Large intestine (tissue), 3 donors: ENCODE data around the gene FYN. TPM values are rescaled to one million over a fixed set of nuclear protein-coding genes. Genes with fewer than 3 reads are reported as not detected.

Experiments
- DNase-seq, 2 donors: peaks; one replicate each; pipeline versions ENCODE4 v3.0.0 to v3.0.0-alpha.2; 2013
- H3K27ac ChIP-seq: one replicate; pipeline ENCODE4 v1.5.1; 2013; ENCODE audit warnings: low read length
- H3K27me3 ChIP-seq: 2 replicates; pipeline ENCODE4 v1.6.1; 2013; ENCODE audit warnings: low read length; ENCODE audit not compliant: control insufficient read depth, insufficient read depth
- H3K36me3 ChIP-seq: 2 replicates; pipeline ENCODE4 v1.6.1; 2013; ENCODE audit warnings: low read length; ENCODE audit not compliant: control insufficient read depth, insufficient read depth
- H3K4me1 ChIP-seq: one replicate; pipeline ENCODE4 v1.6.1; 2013; ENCODE audit warnings: low read length; ENCODE audit not compliant: control insufficient read depth, insufficient read depth
- H3K4me3 ChIP-seq: one replicate; pipeline ENCODE4 v1.5.1; 2013; ENCODE audit warnings: low read length
- H3K9me3 ChIP-seq: one replicate; pipeline ENCODE4 v1.6.1; 2013; ENCODE audit warnings: mild to moderate bottlenecking, low read depth, low read length, moderate library complexity; ENCODE audit not compliant: control insufficient read depth
- WGBS: methylation state at CpG from one replicate; pipeline ENCODE4 v1.1.5; 2013; ENCODE audit warnings: low lambda C conversion rate; ENCODE audit not compliant: insufficient coverage; 5-methylcytosine and 5-hydroxymethylcytosine counted together
- polyA plus RNA-seq: library from polyadenylated mRNA; unstranded; fragments of 120-200 nt; gene quantifications from one replicate; pipeline ENCODE4 v1.2.1, GENCODE V29; 2013

Gene FYN
- polyA plus RNA-seq, 1 donor, result 46.0 TPM

DNA sequence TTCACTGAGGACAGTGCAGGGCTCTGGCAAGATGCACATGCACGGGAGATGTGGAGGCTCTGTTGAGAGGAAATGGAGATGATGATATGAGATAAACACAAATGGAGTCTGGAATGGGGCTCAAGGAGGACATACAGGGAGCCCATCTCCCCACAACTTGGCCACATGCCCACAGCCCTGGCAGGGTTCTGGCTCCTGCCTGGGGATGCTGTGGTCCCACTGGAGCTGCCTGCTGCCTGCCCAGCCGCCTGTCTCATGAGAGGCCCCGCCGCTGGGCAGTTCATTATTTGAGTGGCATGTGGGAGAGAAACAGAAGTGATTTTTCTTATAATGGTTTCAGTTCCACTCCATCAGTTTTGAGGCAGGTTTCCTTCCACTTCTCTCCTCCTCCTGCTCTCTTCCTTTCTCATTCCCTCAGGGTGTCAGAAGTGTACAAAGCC, 134.0 kb downstream of the FYN start:
- H3K27me3 ChIP-seq, result no peaks in the 10 kb centered on the region
- no peaks in the 10 kb centered on the region for H3K9me3 ChIP-seq
- no peak for DNase-seq
- H3K27ac ChIP-seq, result no peak overlapping the region
- H3K4me1 ChIP-seq, result no peaks in the 10 kb centered on the region
- no peak overlapping the region for H3K4me3 ChIP-seq
- WGBS, result no CpG with 5 or more reads among the region's 4 CpGs
- no peaks in the 10 kb centered on the region for H3K36me3 ChIP-seq

DNA sequence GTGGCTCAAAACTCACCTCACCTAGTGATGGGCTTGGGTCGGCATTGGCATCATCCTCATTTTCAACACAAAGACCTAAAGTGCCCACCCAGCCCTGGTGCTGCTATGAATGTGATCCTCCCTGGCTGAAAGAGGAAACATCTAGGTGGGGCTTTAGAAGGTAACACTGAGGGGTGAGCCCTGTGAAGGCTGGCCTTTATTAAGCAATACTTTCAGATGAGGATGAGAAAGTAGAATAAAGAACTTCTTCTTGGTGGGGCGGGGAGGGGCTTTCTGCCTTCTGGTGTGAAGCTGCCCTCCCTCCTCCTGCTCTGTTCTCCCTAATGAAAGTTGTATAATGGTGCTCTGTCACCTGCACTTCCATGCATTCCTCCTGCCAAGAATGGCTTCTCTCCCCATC, 134.6 kb downstream of the FYN start:
- no peak for DNase-seq
- Histone ChIP-seq H3K4me1 (no peaks in the 10 kb centered on the region), H3K4me3 (no peak overlapping the region), H3K27me3 (no peaks in the 10 kb centered on the region), H3K9me3 (no peaks in the 10 kb centered on the region), H3K27ac (no peak overlapping the region), H3K36me3 (no peaks in the 10 kb centered on the region)
- WGBS, result no CpG with 5 or more reads among the region's 2 CpGs

DNA sequence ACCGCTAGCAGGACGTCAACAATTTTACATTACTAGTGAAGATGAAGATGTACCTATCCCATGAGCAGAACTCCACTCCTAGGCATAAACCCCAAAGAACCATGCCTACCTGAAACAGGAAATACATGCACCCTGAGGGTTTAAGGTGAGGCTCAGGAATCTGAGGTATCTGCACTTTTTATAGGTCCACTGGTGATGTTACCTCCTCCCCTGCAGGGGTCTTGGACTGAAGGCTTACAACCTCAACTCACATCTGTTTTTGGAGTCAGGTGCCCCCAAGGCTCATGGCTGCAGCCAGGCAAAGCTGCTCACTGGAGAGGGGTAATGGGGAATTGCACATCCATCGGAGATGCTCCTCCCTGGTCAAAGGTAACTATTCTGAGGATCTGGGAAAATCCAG, 135.1 kb downstream of the FYN start:
- H3K27ac ChIP-seq, result no peak overlapping the region
- H3K4me3 ChIP-seq, result no peak overlapping the region
- H3K9me3 ChIP-seq, result no peaks in the 10 kb centered on the region
- WGBS, result no CpG with 5 or more reads among the region's 3 CpGs
- no peaks in the 10 kb centered on the region for H3K27me3 ChIP-seq
- H3K36me3 ChIP-seq, result no peaks in the 10 kb centered on the region
- no peaks in the 10 kb centered on the region for H3K4me1 ChIP-seq
- no peak for DNase-seq

DNA sequence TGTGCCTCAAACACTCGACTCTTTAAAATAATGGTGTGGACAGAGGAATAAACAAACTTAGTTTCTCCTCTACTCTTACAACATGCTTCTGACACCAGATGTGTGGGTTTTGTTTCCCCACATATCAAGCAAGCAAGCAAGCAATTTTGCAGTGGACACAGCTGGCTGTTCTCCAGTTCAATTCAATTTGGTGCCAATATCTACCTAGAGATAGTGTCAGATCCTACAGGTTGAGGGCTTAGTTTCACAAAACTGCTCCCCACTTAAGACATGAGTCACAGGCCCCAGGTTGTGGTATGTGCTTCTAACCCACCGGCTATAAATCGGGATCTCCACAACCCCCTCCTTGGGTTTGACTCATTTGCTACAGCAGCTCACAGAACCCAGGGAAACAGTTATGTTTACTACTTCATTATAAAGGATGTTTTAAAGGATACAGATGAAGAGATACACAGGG, 136.2 kb downstream of the FYN start:
- no peak for DNase-seq
- Histone ChIP-seq H3K9me3 (peaks cover 5% of the 10 kb centered on the region), H3K4me1 (no peaks in the 10 kb centered on the region), H3K27me3 (no peaks in the 10 kb centered on the region), H3K27ac (no peak overlapping the region), H3K4me3 (no peak overlapping the region), H3K36me3 (no peaks in the 10 kb centered on the region)
- WGBS, result no CpG with 5 or more reads among the region's 3 CpGs

DNA sequence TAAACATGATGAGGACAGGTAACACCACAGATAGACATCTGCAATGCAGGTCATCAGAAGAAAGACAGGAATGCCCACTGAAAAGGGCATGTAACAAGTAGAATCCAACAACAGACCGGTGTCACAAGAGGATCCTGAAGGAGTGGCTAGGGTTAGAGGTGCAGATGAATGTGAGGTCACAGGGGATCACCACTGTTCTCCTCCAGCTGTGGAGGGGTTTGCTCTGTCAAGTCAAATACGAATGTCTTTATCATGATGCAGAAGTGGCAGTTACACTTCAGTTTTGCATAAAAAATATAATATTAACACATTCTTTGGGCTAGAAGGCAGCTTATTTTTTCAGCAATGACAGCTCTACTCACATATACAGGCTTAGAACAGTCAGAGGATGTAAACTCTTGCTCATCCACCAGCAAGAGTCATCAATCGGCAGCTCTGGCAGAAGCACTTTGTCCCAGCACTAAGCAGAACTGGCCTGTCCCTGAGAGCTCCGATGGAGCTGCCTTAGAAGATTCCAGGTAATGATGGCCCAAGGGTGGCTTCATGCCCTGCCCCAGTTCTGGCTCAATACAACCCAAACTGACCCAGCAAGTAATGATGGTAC, 137.1 kb downstream of the FYN start:
- Histone ChIP-seq H3K27ac (no peak overlapping the region), H3K27me3 (no peaks in the 10 kb centered on the region), H3K36me3 (no peaks in the 10 kb centered on the region), H3K4me1 (no peaks in the 10 kb centered on the region), H3K4me3 (no peak overlapping the region), H3K9me3 (peaks cover 5% of the 10 kb centered on the region)
- no peak for DNase-seq
- 83% methylated on average over 1 of the region's 4 CpGs for WGBS

DNA sequence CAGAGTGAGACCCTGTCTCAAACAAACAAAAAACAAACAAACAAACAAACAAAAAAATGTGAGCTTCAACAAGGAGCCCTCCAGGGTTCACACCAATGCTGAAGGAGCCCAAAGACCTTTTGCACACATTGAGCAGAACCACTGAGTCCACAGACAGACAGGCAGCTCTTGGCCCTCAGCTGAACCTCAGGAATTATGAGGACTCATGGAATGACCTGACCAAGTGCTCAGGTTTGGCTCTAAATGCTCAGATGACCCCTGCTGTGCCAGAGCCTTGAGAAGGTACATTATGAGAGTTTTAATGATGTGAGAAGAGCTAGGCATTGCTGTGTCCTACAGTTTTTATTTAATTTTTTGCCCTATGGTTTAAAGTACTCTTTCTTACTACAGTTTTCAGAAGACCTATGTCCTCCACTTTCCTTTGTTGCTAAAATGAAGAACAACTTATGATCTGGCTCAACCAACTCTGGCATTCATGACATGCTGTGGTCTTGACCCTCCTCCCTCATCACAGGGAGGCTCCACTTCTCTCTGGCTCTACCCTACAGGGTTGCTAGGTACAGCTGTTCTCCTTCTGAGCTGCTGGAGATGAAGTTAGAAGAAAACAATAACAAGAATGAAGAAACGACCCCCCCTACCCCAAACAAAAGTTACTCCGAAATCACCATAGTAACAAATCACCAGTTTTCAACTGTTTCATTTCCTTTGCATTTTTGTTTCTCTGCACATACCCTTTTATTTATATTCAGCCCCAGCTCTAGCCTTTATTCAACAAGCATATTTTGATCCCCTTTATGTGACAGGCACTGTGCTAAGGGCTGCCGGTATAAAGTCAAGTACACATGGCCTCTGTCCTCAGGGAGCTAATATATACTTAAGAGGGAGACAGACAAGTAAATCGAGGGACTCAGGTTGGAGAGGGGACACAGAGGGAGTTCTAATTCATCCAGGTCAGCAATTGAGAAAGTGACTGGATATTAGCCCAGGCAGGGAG, 138.9 kb downstream of the FYN start:
- WGBS, result 88% methylated on average over 1 of the region's 4 CpGs
- no peaks in the 10 kb centered on the region for H3K4me1 ChIP-seq
- H3K4me3 ChIP-seq, result no peak overlapping the region
- H3K27me3 ChIP-seq, result no peaks in the 10 kb centered on the region
- H3K9me3 ChIP-seq, result peaks cover 5% of the 10 kb centered on the region
- DNase-seq, result no peak
- H3K27ac ChIP-seq, result no peak overlapping the region
- no peaks in the 10 kb centered on the region for H3K36me3 ChIP-seq

DNA sequence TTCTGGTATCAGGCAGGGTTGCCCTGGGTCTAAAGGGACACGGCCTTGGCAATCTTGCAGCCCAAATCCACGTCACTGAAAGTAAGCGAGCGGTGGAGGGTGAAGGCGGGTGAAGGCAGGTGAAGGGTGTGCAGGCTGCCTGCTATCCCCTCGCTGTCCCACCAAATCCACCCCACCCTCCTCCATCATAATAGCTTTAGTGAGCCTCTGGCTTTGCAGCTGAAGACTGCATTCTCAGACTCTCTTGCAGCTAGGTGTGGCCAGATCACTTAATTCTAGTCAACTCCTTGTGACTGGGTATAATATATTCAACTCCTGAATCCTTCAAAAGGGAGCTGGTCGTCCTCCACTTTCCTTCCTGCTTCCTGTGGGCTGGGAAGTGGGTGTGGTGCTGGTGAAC, 140.9 kb downstream of the FYN start:
- WGBS, result no CpG with 5 or more reads among the region's 7 CpGs
- Histone ChIP-seq H3K36me3 (no peaks in the 10 kb centered on the region), H3K27ac (no peak overlapping the region), H3K9me3 (peaks cover 5% of the 10 kb centered on the region), H3K4me1 (no peaks in the 10 kb centered on the region), H3K27me3 (no peaks in the 10 kb centered on the region), H3K4me3 (no peak overlapping the region)
- DNase-seq, result no peak

DNA sequence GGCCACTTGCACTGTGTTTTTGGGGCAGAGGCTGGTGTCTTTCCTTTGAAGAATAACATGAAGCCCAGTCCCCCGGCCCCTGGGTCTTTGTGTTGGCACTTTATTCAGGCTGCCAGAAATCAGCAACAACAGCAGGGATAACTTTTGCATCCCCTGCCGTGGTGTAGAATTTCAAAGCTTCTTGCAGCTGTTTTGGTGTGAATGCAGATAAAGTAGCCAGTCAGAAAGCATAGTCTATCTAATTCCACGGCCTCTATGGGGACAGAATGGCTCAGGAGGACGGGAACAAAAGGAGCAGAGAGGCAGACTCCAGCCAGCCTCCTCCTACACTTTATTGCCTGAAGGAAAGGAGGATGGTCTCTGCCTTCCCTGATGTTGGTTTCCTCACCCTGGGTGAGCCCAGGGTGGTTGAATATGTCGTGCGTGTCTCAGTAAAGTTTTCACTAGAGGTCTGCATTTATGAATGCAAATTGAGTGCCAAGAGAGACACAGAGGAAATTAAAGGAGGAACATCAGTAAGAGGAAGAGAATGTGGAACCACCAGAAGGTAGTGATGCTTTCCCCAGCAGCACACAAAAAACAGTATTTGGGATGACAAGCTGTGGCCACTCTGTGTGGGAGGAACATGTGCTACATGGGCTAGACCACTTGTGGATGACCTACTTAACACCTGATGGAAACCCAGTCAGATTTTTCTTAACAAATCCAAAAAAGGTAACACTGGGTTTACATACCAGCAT, 141.6 kb downstream of the FYN start:
- Histone ChIP-seq H3K4me1 (no peaks in the 10 kb centered on the region), H3K27ac (no peak overlapping the region), H3K27me3 (no peaks in the 10 kb centered on the region), H3K9me3 (peaks cover 5% of the 10 kb centered on the region), H3K4me3 (no peak overlapping the region), H3K36me3 (no peaks in the 10 kb centered on the region)
- DNase-seq, result no peak
- WGBS, result 44% methylated on average over 3 of the region's 6 CpGs

DNA sequence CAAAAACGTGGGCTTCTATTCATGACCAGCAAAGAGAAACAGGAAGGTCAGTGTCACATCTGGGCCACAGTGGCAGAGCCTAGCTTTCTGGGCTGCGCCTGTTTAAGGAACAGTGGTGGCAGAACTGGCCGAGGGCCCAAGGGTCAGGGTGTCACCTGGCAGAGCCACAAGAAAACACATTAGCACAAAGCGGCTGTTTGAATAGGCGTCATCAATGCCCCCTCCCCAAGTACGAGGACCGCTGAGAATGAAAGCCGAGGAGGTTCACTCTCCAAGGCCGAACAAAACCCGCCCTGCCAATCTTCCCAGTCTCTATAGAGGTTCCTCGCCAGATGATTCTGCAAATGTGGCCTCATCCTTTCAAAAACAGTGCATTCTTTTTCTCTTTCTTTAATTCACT, 142.4 kb downstream of the FYN start:
- no peak for DNase-seq
- Histone ChIP-seq H3K9me3 (peaks cover 5% of the 10 kb centered on the region), H3K4me1 (no peaks in the 10 kb centered on the region), H3K27me3 (no peaks in the 10 kb centered on the region), H3K4me3 (no peak overlapping the region), H3K27ac (no peak overlapping the region), H3K36me3 (no peaks in the 10 kb centered on the region)
- WGBS, result 80% methylated on average over 1 of the region's 11 CpGs

DNA sequence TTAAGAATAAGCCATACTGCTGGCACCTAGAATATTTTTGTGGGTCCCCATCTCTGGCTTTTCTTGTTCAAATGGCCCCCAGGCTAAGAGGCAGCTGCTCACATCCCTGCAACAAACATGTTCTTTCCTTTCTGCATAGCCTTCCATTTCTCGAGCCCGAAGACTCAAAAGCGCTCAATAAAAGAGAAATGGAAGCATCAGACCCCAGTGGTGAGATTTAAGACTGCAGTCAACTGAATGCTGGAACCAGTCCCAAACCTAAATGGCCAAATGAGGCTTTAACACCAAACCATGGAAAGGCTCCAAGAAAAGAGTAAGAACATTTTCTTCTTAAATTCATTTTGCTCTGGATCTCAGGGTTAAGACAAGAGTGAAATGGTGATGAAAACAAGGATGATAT, 145.4 kb downstream of the FYN start:
- Histone ChIP-seq H3K27ac (no peak overlapping the region), H3K4me3 (no peak overlapping the region), H3K27me3 (no peaks in the 10 kb centered on the region), H3K9me3 (peaks cover 5% of the 10 kb centered on the region), H3K4me1 (no peaks in the 10 kb centered on the region), H3K36me3 (no peaks in the 10 kb centered on the region)
- no CpG with 5 or more reads among the region's 3 CpGs for WGBS
- DNase-seq, result no peak
